ENCODE data around the gene CD14. TPM values are rescaled to one million over a fixed set of nuclear protein-coding genes. Genes with fewer than 3 reads are reported as not detected.
"Not testable (repeated sequence)": the region's sequence is repeated elsewhere in the genome, so short reads cannot be mapped to it uniquely, and the experiment has no call there.

The CD14 gene
- total and polyA plus RNA-seq, 2 donors (not counting 1 experiment from before 2014, with no cell fraction given) = 0.32 to 10.9 TPM

GRCh38 chr5:140627972-140628371 lies 5.0 kb downstream of the CD14 start:
- TF ChIP-seq EZH2 (IDR thresholded peaks at IDR 0.05; ENCODE audit: low read length, missing control alignments) (no peak), CTCF (conservative IDR thresholded peaks at IDR 0.05 in 1 of 2, IDR thresholded peaks at IDR 0.05 in 1 of 2; ENCODE audit: low read depth in 1 of 2, low read length in 2 of 2) (no peak)
- Histone ChIP-seq H2AFZ (ENCODE audit: low read length) (no peak overlapping the region), H3K9ac (ENCODE audit: insufficient read depth, low read length) (no peak overlapping the region), H3K4me3 (replicated peaks in 1 of 4; ENCODE audit: control extremely low read depth in 1 of 4, insufficient read depth in 1 of 4, low read depth in 3 of 4, low read length in 4 of 4) (no peak overlapping the region), H3K4me2 (ENCODE audit: extremely low read depth, insufficient read depth, low read length) (no peak overlapping the region), H3K27me3 (ENCODE audit: control insufficient read depth, insufficient read depth, low read length) (no peaks in the 10 kb centered on the region), H3K36me3 (ENCODE audit: control insufficient read depth, insufficient read depth, low read length) (no peaks in the 10 kb centered on the region), H3K27ac (ENCODE audit: insufficient read depth, low read length) (no peak overlapping the region), H4K20me1 (ENCODE audit: control insufficient read depth, extremely low read depth, insufficient read depth, low read length) (no peaks in the 10 kb centered on the region), H3K4me1 (ENCODE audit: control insufficient read depth, extremely low read depth, insufficient read depth, low read length) (peaks cover 2% of the 10 kb centered on the region), H3K79me2 (ENCODE audit: control insufficient read depth, insufficient read depth, low read length) (no peaks in the 10 kb centered on the region), H3K9me3 (ENCODE audit: control insufficient read depth, insufficient read depth, low read depth, low read length) (no peaks in the 10 kb centered on the region)
- no peak for DNase-seq (ENCODE audit: low read depth in 2 of 2)

GRCh38 chr5:140624886-140625285 lies 8.1 kb downstream of the CD14 start:
- not testable (repeated sequence) for H3K4me2 ChIP-seq (ENCODE audit: extremely low read depth, insufficient read depth, low read length); DNase-seq (ENCODE audit: low read depth in 2 of 2); H3K4me1 ChIP-seq (ENCODE audit: control insufficient read depth, extremely low read depth, insufficient read depth, low read length); H3K36me3 ChIP-seq (ENCODE audit: control insufficient read depth, insufficient read depth, low read length); H3K4me3 ChIP-seq (replicated peaks in 1 of 4; ENCODE audit: control extremely low read depth in 1 of 4, insufficient read depth in 1 of 4, low read depth in 3 of 4, low read length in 4 of 4); H3K9ac ChIP-seq (ENCODE audit: insufficient read depth, low read length); H3K27ac ChIP-seq (ENCODE audit: insufficient read depth, low read length); H3K9me3 ChIP-seq (ENCODE audit: control insufficient read depth, insufficient read depth, low read depth, low read length); H3K79me2 ChIP-seq (ENCODE audit: control insufficient read depth, insufficient read depth, low read length); H2AFZ ChIP-seq (ENCODE audit: low read length); H4K20me1 ChIP-seq (ENCODE audit: control insufficient read depth, extremely low read depth, insufficient read depth, low read length); H3K27me3 ChIP-seq (ENCODE audit: control insufficient read depth, insufficient read depth, low read length)

GRCh38 chr5:140623061-140623460 lies 9.9 kb downstream of the CD14 start:
- not testable (repeated sequence) for H3K4me2 ChIP-seq (ENCODE audit: extremely low read depth, insufficient read depth, low read length); H3K9me3 ChIP-seq (ENCODE audit: control insufficient read depth, insufficient read depth, low read depth, low read length); H3K36me3 ChIP-seq (ENCODE audit: control insufficient read depth, insufficient read depth, low read length); DNase-seq (ENCODE audit: low read depth in 2 of 2); H3K4me1 ChIP-seq (ENCODE audit: control insufficient read depth, extremely low read depth, insufficient read depth, low read length); H2AFZ ChIP-seq (ENCODE audit: low read length); H4K20me1 ChIP-seq (ENCODE audit: control insufficient read depth, extremely low read depth, insufficient read depth, low read length); H3K9ac ChIP-seq (ENCODE audit: insufficient read depth, low read length); H3K79me2 ChIP-seq (ENCODE audit: control insufficient read depth, insufficient read depth, low read length); H3K4me3 ChIP-seq (replicated peaks in 1 of 4; ENCODE audit: control extremely low read depth in 1 of 4, insufficient read depth in 1 of 4, low read depth in 3 of 4, low read length in 4 of 4); H3K27me3 ChIP-seq (ENCODE audit: control insufficient read depth, insufficient read depth, low read length); H3K27ac ChIP-seq (ENCODE audit: insufficient read depth, low read length)

GRCh38 chr5:140622301-140622700 lies 10.7 kb downstream of the CD14 start:
- TF ChIP-seq EZH2 (IDR thresholded peaks at IDR 0.05; ENCODE audit: low read length, missing control alignments) = no peak
- TF ChIP-seq CTCF (conservative IDR thresholded peaks at IDR 0.05 in 1 of 2, IDR thresholded peaks at IDR 0.05 in 1 of 2; ENCODE audit: low read depth in 1 of 2, low read length in 2 of 2) = no peak
- Histone ChIP-seq H3K9ac (ENCODE audit: insufficient read depth, low read length) (no peak overlapping the region), H3K4me3 (replicated peaks in 1 of 4; ENCODE audit: control extremely low read depth in 1 of 4, insufficient read depth in 1 of 4, low read depth in 3 of 4, low read length in 4 of 4) (no peak overlapping the region)

More at GRCh38 chr5:140622301-140622700, 10.7 kb downstream of the CD14 start:
- Histone ChIP-seq H3K4me1 (ENCODE audit: control insufficient read depth, extremely low read depth, insufficient read depth, low read length) (no peaks in the 10 kb centered on the region), H3K4me2 (ENCODE audit: extremely low read depth, insufficient read depth, low read length) (no peak overlapping the region), H3K27me3 (ENCODE audit: control insufficient read depth, insufficient read depth, low read length) (peaks cover 4% of the 10 kb centered on the region), H3K9me3 (ENCODE audit: control insufficient read depth, insufficient read depth, low read depth, low read length) (no peaks in the 10 kb centered on the region), H2AFZ (ENCODE audit: low read length) (no peak overlapping the region), H3K36me3 (ENCODE audit: control insufficient read depth, insufficient read depth, low read length) (no peaks in the 10 kb centered on the region), H3K27ac (ENCODE audit: insufficient read depth, low read length) (no peak overlapping the region), H4K20me1 (ENCODE audit: control insufficient read depth, extremely low read depth, insufficient read depth, low read length) (no peaks in the 10 kb centered on the region), H3K79me2 (ENCODE audit: control insufficient read depth, insufficient read depth, low read length) (no peaks in the 10 kb centered on the region)
- DNase-seq (ENCODE audit: low read depth in 2 of 2) = peak in 1 of 2 donors; percentile 28

All from fibroblast of lung (primary cell).